ENCODE measurements around the gene KCNG2. TPM values are rescaled to one million over a fixed set of nuclear protein-coding genes. Genes with fewer than 3 reads are reported as not detected.

The KCNG2 gene
- total and polyA plus RNA-seq, 2 of the 8 experiments (the other 6 are each of a cell fraction or from before 2014, with no cell fraction given): 0.19 to 0.74 TPM

- TF ChIP-seq CHD7 (IDR thresholded peaks at IDR 0.05; ENCODE audit: insufficient replicate concordance, low read length) (no peak), CREB1 (IDR thresholded peaks at IDR 0.05) (no peak), JUN (IDR thresholded peaks at IDR 0.05; ENCODE audit: low read depth, low read length) (no peak)
Measured at GRCh38 chr18:79942786-79943607, 145.3 kb downstream of the KCNG2 start (continued).

Measured in H1 (cell line).